OCI-LY1 (cell line): Measurements from ENCODE around the gene GALNT2.

Experiments
- H2AFZ ChIP-seq: fragments of 200-600 bp; sonication (generic), shearing (Covaris generic); 2 replicates; pipeline ENCODE4 v1.6.0; 2014; ENCODE audit warnings: antibody characterized with exemption, mild to moderate bottlenecking, low read length
- H3F3A ChIP-seq: fragments of 200-600 bp; sonication (generic), shearing (Covaris generic); 2 replicates; pipeline ENCODE4 v1.6.0; 2014; ENCODE audit warnings: mild to moderate bottlenecking, antibody characterized with exemption, low read length, moderate library complexity; ENCODE audit not compliant: insufficient read depth
- H3K27ac ChIP-seq: fragments of 200-600 bp; sonication (generic); 2 replicates; pipeline ENCODE4 v1.5.1; 2014; ENCODE audit warnings: low read length, mixed run types, mild to moderate bottlenecking, low read depth; ENCODE audit not compliant: poor library complexity, severe bottlenecking
- H3K27me3 ChIP-seq: fragments of 200-600 bp; sonication (generic); 2 replicates; pipeline ENCODE4 v1.6.0; 2014; ENCODE audit warnings: antibody characterized with exemption, mild to moderate bottlenecking, low read length, moderate library complexity; ENCODE audit not compliant: insufficient read depth
- H3K36me3 ChIP-seq: fragments of 200-600 bp; sonication (generic); 2 replicates; pipeline ENCODE4 v1.6.1; 2014; ENCODE audit warnings: mild to moderate bottlenecking, antibody characterized with exemption, low read length, moderate library complexity, mixed read lengths; ENCODE audit not compliant: insufficient read depth
- H3K4me1 ChIP-seq: fragments of 200-600 bp; sonication (generic); 2 replicates; pipeline ENCODE4 v1.5.1; 2014; ENCODE audit warnings: mild to moderate bottlenecking, low read length, moderate library complexity; ENCODE audit not compliant: insufficient read depth, severe bottlenecking
- H3K4me2 ChIP-seq: fragments of 200-600 bp; sonication (generic), shearing (Covaris generic); 2 replicates; pipeline ENCODE4 v1.6.1; 2014; ENCODE audit warnings: low read length
- H3K4me3 ChIP-seq: fragments of 200-600 bp; sonication (generic); 2 replicates; pipeline ENCODE4 v1.5.1; 2014; ENCODE audit warnings: low read length, low read depth, mild to moderate bottlenecking, mixed read lengths; ENCODE audit not compliant: poor library complexity, severe bottlenecking
- H3K79me2 ChIP-seq: fragments of 200-600 bp; shearing (Covaris generic); 2 replicates; pipeline ENCODE4 v1.6.1; 2016; ENCODE audit warnings: mixed run types, low read length, mixed read lengths; ENCODE audit not compliant: insufficient read depth
- H3K9ac ChIP-seq: fragments of 200-600 bp; sonication (generic), shearing (Covaris generic); 2 replicates; pipeline ENCODE4 v1.6.1; 2014; ENCODE audit warnings: mild to moderate bottlenecking, low read length, mixed read lengths
- H3K9me2 ChIP-seq: fragments of 200-600 bp; sonication (generic), shearing (Covaris generic); 2 replicates; pipeline ENCODE4 v1.6.1; 2014; ENCODE audit warnings: low read depth, mild to moderate bottlenecking, low read length, mixed read lengths
- H3K9me3 ChIP-seq: fragments of 200-600 bp; shearing (Covaris generic); 2 replicates; pipeline ENCODE4 v1.6.1; 2014; ENCODE audit warnings: low read length, mixed read lengths
- H4K20me1 ChIP-seq: fragments of 200-600 bp; sonication (generic), shearing (Covaris generic); 2 replicates; pipeline ENCODE4 v1.6.0; 2016; ENCODE audit warnings: mild to moderate bottlenecking, low read length; ENCODE audit not compliant: insufficient read depth
- CTCF ChIP-seq: fragments of 200-600 bp; sonication (generic), shearing (Covaris generic); IDR thresholded peaks from 2 replicates; pipeline ENCODE4 v1.5.1; 2017; ENCODE audit warnings: mild to moderate bottlenecking, antibody characterized with exemption, low read length, moderate library complexity, mixed read lengths
- EZH2 ChIP-seq: fragments of 200-600 bp; sonication (generic), shearing (Covaris generic); IDR thresholded peaks from 2 replicates; pipeline ENCODE4 v1.8.0; 2017; ENCODE audit warnings: borderline replicate concordance, mixed run types, mild to moderate bottlenecking, antibody characterized with exemption, low read length, moderate library complexity, mixed read lengths

The GALNT2 gene

DNA sequence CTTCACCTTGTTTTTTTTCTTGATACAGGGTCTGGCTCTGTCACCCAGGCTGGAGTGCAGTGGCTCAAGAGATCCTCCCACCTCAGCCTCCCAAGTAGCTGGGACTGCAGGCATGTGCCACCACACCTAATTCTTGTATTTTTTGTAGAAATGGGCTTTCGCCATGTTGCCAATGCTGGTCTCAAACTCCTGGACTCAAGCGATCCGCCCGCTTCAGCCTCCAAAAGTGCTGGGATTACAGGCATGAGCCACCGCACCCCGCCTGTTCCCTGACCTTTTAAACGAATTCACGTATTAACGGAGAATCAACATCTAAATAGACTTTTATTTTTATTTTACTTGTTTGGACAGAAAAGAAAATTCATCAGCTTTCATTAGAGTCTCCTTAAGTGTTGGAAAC is 254.3 kb downstream of the GALNT2 start:
- TF ChIP-seq EZH2 (no peak), CTCF (no peak)
- no peaks in the 10 kb centered on the region for H3K79me2 ChIP-seq
- no peaks in the 10 kb centered on the region for H3K9me3 ChIP-seq

GRCh38 chr1:230321741-230322420 is 254.8 kb downstream of the GALNT2 start:
- H3K9ac ChIP-seq: no peak overlapping the region
- no peak overlapping the region for H3K4me3 ChIP-seq
- no peaks in the 10 kb centered on the region for H3K36me3 ChIP-seq
- no peaks in the 10 kb centered on the region for H3K9me3 ChIP-seq
- no peaks in the 10 kb centered on the region for H3K4me1 ChIP-seq
- no peak for TF ChIP-seq CTCF
- no peak for TF ChIP-seq EZH2
- H3K4me2 ChIP-seq: no peak overlapping the region
- 0 out of 2 replicates have a peak, but pooled peaks cover 5% of the 10 kb centered on the region for H3K27me3 ChIP-seq
- H3K27ac ChIP-seq: no peak overlapping the region
- H4K20me1 ChIP-seq: no peaks in the 10 kb centered on the region
- no peaks in the 10 kb centered on the region for H3K9me2 ChIP-seq
- H3F3A ChIP-seq: no peaks in the 10 kb centered on the region
- no peaks in the 10 kb centered on the region for H3K79me2 ChIP-seq
- H2AFZ ChIP-seq: no peak overlapping the region

More for the DNA sequence above, 254.3 kb downstream of the GALNT2 start:
- Histone ChIP-seq H2AFZ (no peak overlapping the region), H3K27me3 (0 out of 2 replicates have a peak, but pooled peaks cover 5% of the 10 kb centered on the region), H3F3A (no peaks in the 10 kb centered on the region), H4K20me1 (no peaks in the 10 kb centered on the region), H3K4me3 (no peak overlapping the region), H3K4me2 (no peak overlapping the region), H3K4me1 (no peaks in the 10 kb centered on the region), H3K27ac (no peak overlapping the region), H3K9ac (no peak overlapping the region), H3K36me3 (no peaks in the 10 kb centered on the region), H3K9me2 (no peaks in the 10 kb centered on the region)

DNA sequence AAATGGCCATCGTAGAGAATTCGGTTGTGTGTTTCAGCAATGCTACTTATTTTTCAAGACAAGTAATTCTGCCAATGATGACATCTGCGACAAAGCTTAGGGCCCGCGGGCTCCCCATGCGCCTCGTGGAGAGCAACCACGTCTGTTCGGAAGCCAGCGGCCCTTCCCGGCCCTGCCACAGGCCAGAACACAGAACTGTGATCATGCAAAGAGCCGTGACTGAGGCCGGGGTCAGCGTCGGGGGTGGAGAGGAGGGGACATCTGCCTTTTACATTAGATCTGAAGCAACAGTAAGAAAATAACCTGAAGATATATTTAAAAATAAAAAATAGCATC is 255.4 kb downstream of the GALNT2 start:
- H3K36me3 ChIP-seq: no peaks in the 10 kb centered on the region
- no peak overlapping the region for H3K27ac ChIP-seq
- H3K4me2 ChIP-seq: no peak overlapping the region
- H4K20me1 ChIP-seq: no peaks in the 10 kb centered on the region
- H3K79me2 ChIP-seq: no peaks in the 10 kb centered on the region
- TF ChIP-seq CTCF (no peak), EZH2 (no peak)
- H3K4me1 ChIP-seq: no peaks in the 10 kb centered on the region
- H3K4me3 ChIP-seq: no peak overlapping the region
- H2AFZ ChIP-seq: no peak overlapping the region
- H3K27me3 ChIP-seq: 0 out of 2 replicates have a peak, but pooled peaks cover 5% of the 10 kb centered on the region
- H3F3A ChIP-seq: no peaks in the 10 kb centered on the region
- H3K9ac ChIP-seq: no peak overlapping the region
- H3K9me2 ChIP-seq: no peaks in the 10 kb centered on the region
- H3K9me3 ChIP-seq: no peaks in the 10 kb centered on the region
